ENCODE measurements around the gene ARRB2.

ARRB2 gene

GRCh38 chr17:4766723-4767122 lies 56.3 kb downstream of the ARRB2 start:
- no peak for DNase-seq

DNA sequence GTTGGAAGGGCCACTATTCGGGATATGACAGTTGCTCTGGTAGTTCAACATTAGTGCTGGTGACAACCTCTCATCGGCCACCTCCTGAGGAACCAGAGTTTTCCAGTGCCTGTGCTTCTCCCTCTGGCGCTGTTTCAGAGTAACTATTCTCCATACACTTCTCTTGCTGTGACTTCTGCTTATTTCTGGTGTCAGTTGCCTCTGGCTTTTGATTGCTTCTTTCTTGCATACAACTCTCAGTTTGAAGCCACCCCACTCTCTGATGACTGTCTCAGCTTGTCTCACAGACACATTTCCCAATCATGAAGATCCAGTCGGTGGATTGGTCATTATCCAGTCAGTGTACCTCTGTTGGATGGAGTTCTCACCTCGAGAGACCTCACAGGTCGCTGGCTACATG lies 57.9 kb downstream of the ARRB2 start:
- no peak for DNase-seq

GRCh38 chr17:4769628-4770027 lies 59.2 kb downstream of the ARRB2 start:
- DNase-seq, result no peak
